ENCODE data around the gene ADCY9. TPM values are rescaled to one million over a fixed set of nuclear protein-coding genes. Genes with fewer than 3 reads are reported as not detected.
A peak's percentile ranks its signal among the peaks of the same experiment; 100 is the strongest.

The ADCY9 gene
- total RNA-seq, 3 donors from 2014 or later: 4.2 to 5.7 (median 5.2) TPM

- Mint-ChIP-seq H3K9me3 (no peaks in the 10 kb centered on the region), H3K27me3 (ENCODE audit: low read depth) (no peaks in the 10 kb centered on the region), H3K4me1 (ENCODE audit: low read depth) (peaks cover 14% of the 10 kb centered on the region), H3K4me3 (no peak overlapping the region), H3K36me3 (ENCODE audit: insufficient read depth) (peaks cover 2% of the 10 kb centered on the region)
- DNase-seq (no peak), ATAC-seq (no peak)
Measured at GRCh38 chr16:4032768-4033167, 83.5 kb downstream of the ADCY9 start.

DNA sequence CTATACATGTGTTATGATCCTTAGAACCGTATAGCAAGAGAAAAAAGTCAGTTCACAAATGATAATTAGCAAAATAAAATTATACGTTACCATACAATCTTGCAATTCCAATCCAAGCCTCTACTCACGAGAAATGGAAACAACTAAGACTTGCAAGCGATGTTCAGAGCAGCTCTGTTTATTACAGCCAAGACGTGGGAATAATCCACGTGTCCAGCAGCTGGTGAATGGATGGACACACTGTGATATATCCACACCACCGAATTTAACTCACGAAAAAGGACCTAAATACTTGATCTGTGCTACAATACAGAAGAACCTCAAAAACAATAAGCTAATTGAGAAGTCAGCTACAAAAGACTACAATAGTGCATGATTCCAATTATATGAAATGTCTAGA lies 88.1 kb downstream of the ADCY9 start:
- no peak for DNase-seq
- H3K9me3 Mint-ChIP-seq: no peaks in the 10 kb centered on the region
- H3K4me1 Mint-ChIP-seq (ENCODE audit: low read depth): peaks cover 14% of the 10 kb centered on the region
- no peaks in the 10 kb centered on the region for H3K27me3 Mint-ChIP-seq (ENCODE audit: low read depth)
- H3K4me3 Mint-ChIP-seq: no peak overlapping the region
- ATAC-seq: no peak
- H3K36me3 Mint-ChIP-seq (ENCODE audit: insufficient read depth): peaks cover 2% of the 10 kb centered on the region

DNA sequence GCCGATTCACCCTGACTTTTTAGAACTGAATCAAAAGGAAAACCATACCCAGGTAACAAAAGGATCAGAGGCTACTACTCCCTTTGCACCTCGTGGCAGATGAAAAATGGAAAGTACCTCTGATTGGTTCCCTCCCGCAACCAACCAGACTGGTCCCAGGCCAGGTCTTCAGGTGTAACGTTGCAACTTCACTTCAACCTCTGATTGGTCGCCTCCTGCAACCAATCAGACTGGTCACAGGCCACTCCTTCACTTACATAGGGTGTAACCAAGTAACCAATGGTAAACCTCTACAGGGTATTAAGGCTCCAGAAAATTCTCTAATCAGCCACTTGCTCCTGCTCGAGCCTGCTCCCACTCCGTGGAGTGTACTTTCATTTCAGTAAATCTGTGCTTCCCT lies 89.4 kb downstream of the ADCY9 start:
- no peaks in the 10 kb centered on the region for H3K9me3 Mint-ChIP-seq
- H3K27me3 Mint-ChIP-seq (ENCODE audit: low read depth): no peaks in the 10 kb centered on the region
- ATAC-seq: no peak
- peaks cover 2% of the 10 kb centered on the region for H3K36me3 Mint-ChIP-seq (ENCODE audit: insufficient read depth)
- H3K4me1 Mint-ChIP-seq (ENCODE audit: low read depth): peaks cover 8% of the 10 kb centered on the region
- DNase-seq: no peak
- no peak overlapping the region for H3K4me3 Mint-ChIP-seq

DNA sequence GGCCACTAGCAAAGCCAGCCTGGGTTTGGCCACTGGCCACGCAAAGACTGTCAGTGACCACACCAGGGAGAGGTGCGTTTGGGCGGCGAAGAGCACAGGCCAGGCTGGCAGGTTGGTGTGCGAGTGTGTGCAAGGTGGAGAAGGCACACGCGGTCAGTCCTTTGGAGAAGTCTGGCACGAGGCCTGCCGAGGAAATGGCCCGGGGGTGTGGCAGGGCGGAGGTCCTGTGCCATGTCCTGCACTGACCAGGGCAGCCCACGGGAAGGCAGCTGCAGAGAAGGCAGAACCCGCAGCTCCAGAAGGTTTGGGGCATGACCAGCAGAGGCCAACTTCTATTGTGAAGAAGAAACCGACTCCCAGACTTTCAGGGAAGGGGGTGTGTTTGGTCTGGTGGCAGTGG lies 90.8 kb downstream of the ADCY9 start:
- Mint-ChIP-seq H3K4me1 (ENCODE audit: low read depth) (peaks cover 3% of the 10 kb centered on the region), H3K36me3 (ENCODE audit: insufficient read depth) (peaks cover 2% of the 10 kb centered on the region), H3K9me3 (no peaks in the 10 kb centered on the region), H3K27me3 (ENCODE audit: low read depth) (no peaks in the 10 kb centered on the region), H3K4me3 (no peak overlapping the region)
- no peak for ATAC-seq
- no peak for DNase-seq

GRCh38 chr16:4021916-4022315 lies 94.3 kb downstream of the ADCY9 start:
- DNase-seq (no peak), ATAC-seq (no peak)
- Mint-ChIP-seq H3K9me3 (no peaks in the 10 kb centered on the region), H3K27me3 (ENCODE audit: low read depth) (no peaks in the 10 kb centered on the region), H3K4me3 (no peak overlapping the region), H3K4me1 (ENCODE audit: low read depth) (peaks cover 7% of the 10 kb centered on the region), H3K36me3 (ENCODE audit: insufficient read depth) (no peaks in the 10 kb centered on the region)

DNA sequence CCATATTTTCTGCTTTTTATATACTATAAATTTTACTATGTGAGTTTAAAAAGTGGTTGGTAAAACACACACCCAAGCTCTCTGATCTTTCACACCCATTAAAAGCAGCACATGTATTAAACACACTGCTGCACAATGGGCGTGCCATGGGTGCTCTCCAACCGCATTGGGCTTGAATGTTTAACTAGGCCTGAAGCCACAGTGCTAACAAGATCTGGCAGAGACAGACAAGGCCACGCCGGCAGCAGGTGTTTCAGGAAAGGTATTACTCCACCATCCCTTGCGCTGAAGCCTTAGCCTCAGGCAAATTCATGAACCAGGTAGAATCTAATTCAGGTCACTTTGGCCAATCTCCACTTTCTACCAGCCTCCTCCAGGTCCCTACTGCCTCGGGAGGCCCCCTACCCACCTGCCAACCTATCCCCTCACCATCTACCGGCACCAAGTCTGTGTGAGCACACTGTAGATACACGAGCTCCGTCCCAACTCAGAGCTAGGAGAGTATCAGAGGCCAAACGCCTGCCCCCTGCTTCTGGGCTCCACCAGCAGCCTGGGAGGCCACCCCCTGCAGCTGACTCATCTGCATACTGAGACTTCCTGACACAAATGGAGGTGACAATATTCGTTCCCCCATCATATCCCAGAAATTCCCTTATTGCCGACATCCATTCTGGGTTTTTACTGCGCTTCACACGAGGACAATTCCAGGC lies 95.0 kb downstream of the ADCY9 start:
- Mint-ChIP-seq H3K4me1 (ENCODE audit: low read depth) (peaks cover 12% of the 10 kb centered on the region), H3K9me3 (no peaks in the 10 kb centered on the region), H3K27me3 (ENCODE audit: low read depth) (no peaks in the 10 kb centered on the region), H3K4me3 (no peak overlapping the region), H3K36me3 (ENCODE audit: insufficient read depth) (no peaks in the 10 kb centered on the region)
- DNase-seq (no peak), ATAC-seq (no peak)

GRCh38 chr16:4019371-4019791 lies 96.9 kb downstream of the ADCY9 start:
- Mint-ChIP-seq H3K4me3 (peak overlapping the region; percentile 47), H3K27me3 (ENCODE audit: low read depth) (no peaks in the 10 kb centered on the region), H3K4me1 (ENCODE audit: low read depth) (peaks cover 14% of the 10 kb centered on the region), H3K36me3 (ENCODE audit: insufficient read depth) (no peaks in the 10 kb centered on the region), H3K9me3 (no peaks in the 10 kb centered on the region)
- DNase-seq (no peak), ATAC-seq (no peak)

- Mint-ChIP-seq H3K27me3 (ENCODE audit: low read depth) (no peaks in the 10 kb centered on the region), H3K4me3 (no peak overlapping the region), H3K9me3 (no peaks in the 10 kb centered on the region), H3K36me3 (ENCODE audit: insufficient read depth) (no peaks in the 10 kb centered on the region), H3K4me1 (ENCODE audit: low read depth) (peaks cover 14% of the 10 kb centered on the region)
- no peak for DNase-seq
- ATAC-seq: no peak
Measured at GRCh38 chr16:4018391-4018790, 97.9 kb downstream of the ADCY9 start.

DNA sequence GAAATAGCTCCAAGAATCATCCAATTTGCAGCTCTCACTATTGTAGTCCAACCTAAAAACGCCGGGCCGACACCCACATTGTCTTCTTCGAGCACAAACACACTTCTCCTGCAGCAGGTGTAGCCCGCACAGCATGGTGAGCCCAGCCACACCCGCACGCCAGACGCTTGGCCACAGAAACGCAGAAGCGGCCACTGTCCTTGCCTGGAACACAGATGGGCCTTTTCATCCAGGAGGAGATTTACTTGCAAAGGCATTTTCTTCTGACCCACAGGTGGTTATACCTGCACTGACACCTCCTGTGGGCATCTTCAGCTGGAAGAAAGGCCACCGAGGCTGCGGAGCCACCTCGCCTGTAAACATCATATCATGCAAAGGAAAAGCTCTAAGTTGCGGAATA lies 98.4 kb downstream of the ADCY9 start:
- Mint-ChIP-seq H3K27me3 (ENCODE audit: low read depth) (no peaks in the 10 kb centered on the region), H3K36me3 (ENCODE audit: insufficient read depth) (no peaks in the 10 kb centered on the region), H3K9me3 (no peaks in the 10 kb centered on the region), H3K4me3 (no peak overlapping the region), H3K4me1 (ENCODE audit: low read depth) (peaks cover 14% of the 10 kb centered on the region)
- DNase-seq (no peak), ATAC-seq (no peak)

DNA sequence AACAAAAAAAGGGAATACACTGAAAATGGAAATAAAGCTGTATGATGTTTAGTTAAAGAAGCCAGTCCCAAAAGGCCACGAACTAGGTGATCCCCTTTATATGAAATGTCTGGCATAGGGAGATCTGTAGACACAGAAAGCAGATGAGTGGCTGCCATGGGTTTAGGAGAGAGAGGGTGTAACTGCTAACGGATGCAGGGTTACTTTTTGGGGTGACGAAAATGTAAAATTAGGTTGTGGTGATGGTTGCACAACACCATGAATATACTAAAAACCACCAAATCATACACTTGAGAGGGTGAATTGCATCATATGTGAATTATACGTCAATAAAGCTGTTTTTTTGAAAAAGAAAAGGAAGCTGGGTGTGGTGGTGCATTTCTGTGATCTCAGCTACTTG lies 99.6 kb downstream of the ADCY9 start:
- no peak overlapping the region for H3K4me3 Mint-ChIP-seq
- peaks cover 14% of the 10 kb centered on the region for H3K4me1 Mint-ChIP-seq (ENCODE audit: low read depth)
- no peaks in the 10 kb centered on the region for H3K9me3 Mint-ChIP-seq
- H3K36me3 Mint-ChIP-seq (ENCODE audit: insufficient read depth): no peaks in the 10 kb centered on the region
- DNase-seq (no peak), ATAC-seq (no peak)
- H3K27me3 Mint-ChIP-seq (ENCODE audit: low read depth): no peaks in the 10 kb centered on the region

GRCh38 chr16:4016005-4016352 lies 100.3 kb downstream of the ADCY9 start:
- ATAC-seq (no peak), DNase-seq (no peak)
- Mint-ChIP-seq H3K36me3 (ENCODE audit: insufficient read depth) (no peaks in the 10 kb centered on the region), H3K9me3 (no peaks in the 10 kb centered on the region), H3K27me3 (ENCODE audit: low read depth) (no peaks in the 10 kb centered on the region), H3K4me1 (ENCODE audit: low read depth) (peaks cover 14% of the 10 kb centered on the region), H3K4me3 (no peak overlapping the region)

- peaks cover 14% of the 10 kb centered on the region for H3K4me1 Mint-ChIP-seq (ENCODE audit: low read depth)
- H3K4me3 Mint-ChIP-seq: no peak overlapping the region
- no peaks in the 10 kb centered on the region for H3K36me3 Mint-ChIP-seq (ENCODE audit: insufficient read depth)
- no peaks in the 10 kb centered on the region for H3K9me3 Mint-ChIP-seq
- no peak for ATAC-seq
- H3K27me3 Mint-ChIP-seq (ENCODE audit: low read depth): no peaks in the 10 kb centered on the region
- DNase-seq: no peak
Measured at GRCh38 chr16:4015275-4016004, 100.8 kb downstream of the ADCY9 start.

GRCh38 chr16:4011940-4012629 lies 104.2 kb downstream of the ADCY9 start:
- Mint-ChIP-seq H3K9me3 (no peaks in the 10 kb centered on the region), H3K36me3 (ENCODE audit: insufficient read depth) (no peaks in the 10 kb centered on the region), H3K4me1 (ENCODE audit: low read depth) (peaks cover 8% of the 10 kb centered on the region)

DNA sequence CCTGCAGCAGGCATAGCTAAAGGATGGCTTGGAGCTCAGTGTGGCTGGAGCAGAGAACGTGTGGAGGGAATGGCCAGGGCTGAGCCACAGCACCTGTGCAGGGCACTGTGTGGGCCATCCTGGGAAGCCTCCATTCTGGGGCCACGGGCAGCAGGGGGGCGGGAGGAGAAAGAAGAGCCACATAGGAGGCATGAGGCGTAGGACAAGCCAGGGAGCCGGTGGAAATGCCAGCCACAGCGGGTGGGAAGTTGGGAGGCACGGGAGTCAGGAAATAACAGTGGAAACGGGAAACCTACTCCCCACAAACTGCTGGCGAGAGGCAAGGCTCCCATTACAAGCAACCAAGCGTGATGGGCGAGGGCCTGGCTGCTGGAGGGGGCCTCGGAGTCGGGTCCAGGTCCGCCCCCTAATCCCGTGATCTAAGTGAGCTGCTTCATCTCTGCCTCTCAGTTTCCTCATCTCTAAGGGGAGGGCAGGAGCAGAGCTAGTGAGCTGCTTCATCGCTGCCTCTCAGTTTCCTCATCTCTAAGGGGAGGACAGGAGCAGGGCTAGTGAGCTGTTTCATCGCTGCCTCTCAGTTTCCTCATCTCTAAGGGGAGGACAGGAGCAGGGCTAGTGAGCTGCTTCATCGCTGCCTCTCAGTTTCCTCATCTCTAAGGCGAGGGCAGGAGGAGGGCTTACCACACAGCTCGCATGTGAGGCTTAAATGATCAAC lies 104.9 kb downstream of the ADCY9 start:
- no peak for ATAC-seq
- H3K27me3 Mint-ChIP-seq (ENCODE audit: low read depth): no peaks in the 10 kb centered on the region

More at GRCh38 chr16:4011940-4012629, 104.2 kb downstream of the ADCY9 start:
- no peaks in the 10 kb centered on the region for H3K27me3 Mint-ChIP-seq (ENCODE audit: low read depth)
- no peak for DNase-seq
- no peak overlapping the region for H3K4me3 Mint-ChIP-seq
- no peak for ATAC-seq

More for the DNA sequence above, 104.9 kb downstream of the ADCY9 start:
- Mint-ChIP-seq H3K4me3 (no peak overlapping the region), H3K36me3 (ENCODE audit: insufficient read depth) (peaks cover 3% of the 10 kb centered on the region), H3K4me1 (ENCODE audit: low read depth) (peaks cover 4% of the 10 kb centered on the region), H3K9me3 (no peaks in the 10 kb centered on the region)
- DNase-seq: no peak
